ENCODE data around the gene CDKL5. TPM values are rescaled to one million over a fixed set of nuclear protein-coding genes. Genes with fewer than 3 reads are reported as not detected.
"Not testable (repeated sequence)": the region's sequence is repeated elsewhere in the genome, so short reads cannot be mapped to it uniquely, and the experiment has no call there.

Gene CDKL5
- total and polyA plus RNA-seq, 3 experiments from 2014 or later, result 1.2 to 2.6 (median 1.5) TPM

DNA sequence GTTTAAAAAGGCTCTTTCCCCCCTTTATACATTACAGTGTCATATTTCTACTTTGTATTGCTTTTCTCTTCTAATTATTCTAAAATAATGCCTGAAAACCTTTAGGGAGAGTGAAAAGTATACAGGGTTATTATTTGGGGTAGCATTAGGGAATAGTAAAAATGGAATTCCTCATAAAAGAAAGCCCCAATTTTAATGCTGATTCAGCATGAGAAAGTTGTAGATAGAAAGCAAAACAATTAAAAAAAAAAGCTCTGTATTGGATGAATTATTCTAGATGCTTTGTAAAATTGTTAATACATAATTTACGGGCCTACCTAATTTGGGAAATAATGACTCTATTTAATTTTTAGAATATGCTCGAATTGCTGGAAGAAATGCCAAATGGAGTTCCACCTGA, 154.1 kb downstream of the CDKL5 start:
- CTCF ChIA-PET, result no interaction called here
- H3K4me3 Mint-ChIP-seq, result no peak overlapping the region

DNA sequence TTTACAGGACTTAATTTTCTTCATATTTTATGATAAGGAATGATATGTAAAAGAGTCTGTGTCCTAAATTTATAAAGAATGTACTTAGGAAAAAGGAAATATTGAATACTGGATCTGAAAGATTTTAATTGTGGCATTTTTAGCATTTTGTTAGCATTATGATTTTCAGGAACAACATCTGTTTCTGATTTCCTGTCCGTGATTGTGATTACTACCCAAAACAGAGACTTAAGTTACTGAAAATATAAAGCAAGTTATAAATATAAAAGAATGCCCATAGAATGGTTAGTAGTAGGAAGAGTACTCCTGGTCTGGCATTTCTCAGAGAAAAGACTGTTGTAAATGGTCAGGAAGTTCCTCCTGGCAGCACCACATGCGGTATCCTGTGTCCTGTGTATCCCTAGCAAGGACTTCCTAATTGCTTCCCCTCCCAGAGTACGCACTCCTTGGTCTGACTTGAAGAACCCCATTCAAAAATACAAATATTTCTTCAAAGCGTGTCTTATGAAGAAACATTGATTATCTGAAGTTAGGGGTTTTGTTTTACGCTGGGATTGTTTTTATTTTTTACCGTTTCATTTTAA, 157.6 kb downstream of the CDKL5 start:
- DNase-seq, result no peak
- H3K36me3 Mint-ChIP-seq, result peaks cover 0 to 10% (median 0%) of the 10 kb centered on the region in 3 donors
- no peak overlapping the region for H3K4me3 ChIP-seq (ENCODE audit: low read length)
- no peaks in the 10 kb centered on the region for H3K9me3 Mint-ChIP-seq
- H3K27me3 ChIP-seq (ENCODE audit: insufficient read depth, low read length, poor library complexity, severe bottlenecking), result no peaks in the 10 kb centered on the region
- no peak overlapping the region for H3K27ac Mint-ChIP-seq
- H3K4me1 ChIP-seq (ENCODE audit: insufficient read depth, low read length), result no peaks in the 10 kb centered on the region
- POLR2A ChIA-PET, result no interaction called here
- no peaks in the 10 kb centered on the region for H3K36me3 ChIP-seq (ENCODE audit: insufficient read depth, low read length)
- no peaks in the 10 kb centered on the region for H3K4me1 Mint-ChIP-seq
- H3K27ac ChIP-seq (ENCODE audit: low read depth, low read length), result no peak overlapping the region
- no peaks in the 10 kb centered on the region for H3K27me3 Mint-ChIP-seq
- no peak overlapping the region for H3K4me3 Mint-ChIP-seq
- no peaks in the 10 kb centered on the region for H3K9me3 ChIP-seq (ENCODE audit: low read length)
- CTCF ChIA-PET, result no interaction called here

More for the DNA sequence above, 154.1 kb downstream of the CDKL5 start:
- Mint-ChIP-seq H3K9me3 (no peaks in the 10 kb centered on the region), H3K36me3 (peaks cover 0 to 10% (median 0%) of the 10 kb centered on the region in 3 donors), H3K4me1 (no peaks in the 10 kb centered on the region), H3K27ac (no peak overlapping the region), H3K27me3 (no peaks in the 10 kb centered on the region)
- POLR2A ChIA-PET, result no interaction called here
- H3K9me3 ChIP-seq (ENCODE audit: low read length), result no peaks in the 10 kb centered on the region
- H3K27me3 ChIP-seq (ENCODE audit: insufficient read depth, low read length, poor library complexity, severe bottlenecking), result no peaks in the 10 kb centered on the region
- no peaks in the 10 kb centered on the region for H3K4me1 ChIP-seq (ENCODE audit: insufficient read depth, low read length)
- no peaks in the 10 kb centered on the region for H3K36me3 ChIP-seq (ENCODE audit: insufficient read depth, low read length)
- no peak for DNase-seq
- H3K27ac ChIP-seq (ENCODE audit: low read depth, low read length), result no peak overlapping the region
- no peak overlapping the region for H3K4me3 ChIP-seq (ENCODE audit: low read length)

GRCh38 chrX:18589292-18589691, 163.9 kb downstream of the CDKL5 start:
- peaks cover 5 to 27% (median 8%) of the 10 kb centered on the region in 3 donors for H3K36me3 Mint-ChIP-seq
- H3K27me3 Mint-ChIP-seq; H3K4me1 Mint-ChIP-seq; POLR2A ChIA-PET; H3K27me3 ChIP-seq (ENCODE audit: insufficient read depth, low read length, poor library complexity, severe bottlenecking); H3K4me1 ChIP-seq (ENCODE audit: insufficient read depth, low read length); CTCF ChIA-PET; H3K4me3 ChIP-seq (ENCODE audit: low read length); H3K9me3 Mint-ChIP-seq; H3K36me3 ChIP-seq (ENCODE audit: insufficient read depth, low read length); H3K27ac ChIP-seq (ENCODE audit: low read depth, low read length); H3K27ac Mint-ChIP-seq; DNase-seq; H3K9me3 ChIP-seq (ENCODE audit: low read length); H3K4me3 Mint-ChIP-seq: not testable (repeated sequence)

DNA sequence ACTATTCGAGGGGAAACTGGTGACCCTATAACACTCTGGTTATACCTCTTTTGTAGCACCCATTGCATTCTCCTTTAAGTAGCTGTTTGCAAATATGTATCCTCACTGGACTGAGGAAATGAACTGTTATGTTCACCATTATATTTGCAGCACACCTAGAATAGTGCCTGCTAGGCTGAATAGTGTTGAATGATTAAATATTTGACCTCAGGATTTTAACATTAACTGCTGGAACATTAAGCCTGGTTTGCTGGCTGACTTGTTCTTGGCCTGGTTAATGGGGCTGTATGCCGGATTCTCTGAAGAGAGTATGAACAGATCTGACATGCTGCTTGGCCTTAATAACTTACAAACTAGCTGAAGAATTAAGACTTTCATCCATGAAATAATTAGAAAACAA, 166.4 kb downstream of the CDKL5 start:
- Mint-ChIP-seq H3K27ac (no peak overlapping the region), H3K36me3 (peaks cover 5 to 23% (median 8%) of the 10 kb centered on the region in 3 donors), H3K27me3 (no peaks in the 10 kb centered on the region), H3K9me3 (peaks cover 0 to 5% (median 0%) of the 10 kb centered on the region in 5 donors), H3K4me1 (no peaks in the 10 kb centered on the region), H3K4me3 (no peak overlapping the region)
- Histone ChIP-seq H3K27me3 (ENCODE audit: insufficient read depth, low read length, poor library complexity, severe bottlenecking) (no peaks in the 10 kb centered on the region), H3K9me3 (ENCODE audit: low read length) (no peaks in the 10 kb centered on the region), H3K4me1 (ENCODE audit: insufficient read depth, low read length) (no peaks in the 10 kb centered on the region), H3K27ac (ENCODE audit: low read depth, low read length) (no peak overlapping the region), H3K4me3 (ENCODE audit: low read length) (no peak overlapping the region), H3K36me3 (ENCODE audit: insufficient read depth, low read length) (no peaks in the 10 kb centered on the region)
- CTCF ChIA-PET, result no interaction called here
- POLR2A ChIA-PET, result no interaction called here
- no peak for DNase-seq

- Mint-ChIP-seq H3K9me3 (peaks cover 0 to 3% (median 0%) of the 10 kb centered on the region in 5 donors), H3K4me3 (no peak overlapping the region), H3K36me3 (peaks cover 5 to 22% (median 8%) of the 10 kb centered on the region in 3 donors), H3K27me3 (no peaks in the 10 kb centered on the region), H3K27ac (no peak overlapping the region), H3K4me1 (no peaks in the 10 kb centered on the region)
- H3K36me3 ChIP-seq (ENCODE audit: insufficient read depth, low read length), result no peaks in the 10 kb centered on the region
- CTCF ChIA-PET, result no interaction called here
- no peaks in the 10 kb centered on the region for H3K9me3 ChIP-seq (ENCODE audit: low read length)
- no peaks in the 10 kb centered on the region for H3K27me3 ChIP-seq (ENCODE audit: insufficient read depth, low read length, poor library complexity, severe bottlenecking)
- H3K4me1 ChIP-seq (ENCODE audit: insufficient read depth, low read length), result no peaks in the 10 kb centered on the region
- no peak overlapping the region for H3K4me3 ChIP-seq (ENCODE audit: low read length)
- DNase-seq, result no peak
- no peak overlapping the region for H3K27ac ChIP-seq (ENCODE audit: low read depth, low read length)
- POLR2A ChIA-PET, result no interaction called here
These were observed 168.7 kb downstream of the CDKL5 start for GRCh38 chrX:18594079-18594478.

DNA sequence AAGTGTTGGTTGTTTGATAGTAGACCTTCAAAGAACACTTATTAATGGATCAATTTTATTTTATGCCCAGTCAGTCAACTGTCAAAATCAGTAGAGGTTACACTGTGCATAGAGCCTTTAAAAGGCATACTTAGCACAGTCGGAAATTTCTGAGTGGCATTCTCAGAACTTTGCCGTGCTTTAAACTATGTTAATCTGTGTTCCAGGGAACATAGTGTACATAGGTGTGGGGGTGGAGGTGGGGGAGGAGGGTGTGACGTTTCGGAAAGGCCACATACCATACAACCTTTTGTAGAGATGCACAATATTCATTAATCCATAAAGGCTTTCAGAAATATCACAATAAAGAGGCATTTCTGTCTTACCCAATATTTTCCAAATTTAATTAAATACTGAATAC, 170.7 kb downstream of the CDKL5 start:
- Histone ChIP-seq H3K4me3 (ENCODE audit: low read length) (no peak overlapping the region), H3K27me3 (ENCODE audit: insufficient read depth, low read length, poor library complexity, severe bottlenecking) (no peaks in the 10 kb centered on the region), H3K4me1 (ENCODE audit: insufficient read depth, low read length) (no peaks in the 10 kb centered on the region), H3K36me3 (ENCODE audit: insufficient read depth, low read length) (no peaks in the 10 kb centered on the region), H3K9me3 (ENCODE audit: low read length) (no peaks in the 10 kb centered on the region), H3K27ac (ENCODE audit: low read depth, low read length) (no peak overlapping the region)
- Mint-ChIP-seq H3K27ac (no peak overlapping the region), H3K36me3 (peaks cover 3 to 22% (median 6%) of the 10 kb centered on the region in 3 donors), H3K9me3 (no peaks in the 10 kb centered on the region), H3K27me3 (no peaks in the 10 kb centered on the region), H3K4me1 (no peaks in the 10 kb centered on the region), H3K4me3 (no peak overlapping the region)
- POLR2A ChIA-PET, result no interaction called here
- DNase-seq, result no peak
- CTCF ChIA-PET, result no interaction called here

DNA sequence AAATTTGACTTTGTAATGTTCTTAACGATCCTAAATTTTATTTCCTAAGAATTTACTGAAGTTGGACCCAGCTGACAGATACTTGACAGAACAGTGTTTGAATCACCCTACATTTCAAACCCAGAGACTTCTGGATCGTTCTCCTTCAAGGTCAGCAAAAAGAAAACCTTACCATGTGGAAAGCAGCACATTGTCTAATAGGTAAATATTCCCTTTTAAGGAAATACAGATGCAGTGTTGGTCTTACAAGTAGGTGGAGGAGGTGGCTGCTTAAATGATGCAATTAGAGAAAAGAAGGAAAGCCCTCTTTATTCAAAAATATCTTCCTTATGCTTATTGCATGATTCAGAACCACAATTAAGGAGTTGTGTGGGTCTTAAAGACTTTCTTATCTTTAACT, 173.0 kb downstream of the CDKL5 start:
- ChIA-PET CTCF (no interaction called here), POLR2A (no interaction called here)
- peaks cover 0 to 3% of the 10 kb centered on the region in 2 donors for H3K27me3 Mint-ChIP-seq
- Histone ChIP-seq H3K9me3 (ENCODE audit: low read length) (no peaks in the 10 kb centered on the region), H3K4me3 (ENCODE audit: low read length) (no peak overlapping the region), H3K27me3 (ENCODE audit: insufficient read depth, low read length, poor library complexity, severe bottlenecking) (no peaks in the 10 kb centered on the region), H3K36me3 (ENCODE audit: insufficient read depth, low read length) (no peaks in the 10 kb centered on the region), H3K4me1 (ENCODE audit: insufficient read depth, low read length) (no peaks in the 10 kb centered on the region), H3K27ac (ENCODE audit: low read depth, low read length) (no peak overlapping the region)
- no peaks in the 10 kb centered on the region for H3K9me3 Mint-ChIP-seq
- H3K4me3 Mint-ChIP-seq, result no peak overlapping the region
- H3K4me1 Mint-ChIP-seq, result no peaks in the 10 kb centered on the region
- H3K36me3 Mint-ChIP-seq, result peaks cover 3 to 23% (median 6%) of the 10 kb centered on the region in 3 donors
- no peak for DNase-seq
- no peak overlapping the region for H3K27ac Mint-ChIP-seq

GRCh38 chrX:18607966-18608365, 182.6 kb downstream of the CDKL5 start:
- DNase-seq, result no peak
- no peak overlapping the region for H3K27ac ChIP-seq (ENCODE audit: low read depth, low read length)
- H3K9me3 Mint-ChIP-seq, result no peaks in the 10 kb centered on the region
- CTCF ChIA-PET, result no interaction called here
- H3K4me1 ChIP-seq (ENCODE audit: insufficient read depth, low read length), result no peaks in the 10 kb centered on the region
- no peaks in the 10 kb centered on the region for H3K4me1 Mint-ChIP-seq
- H3K4me3 ChIP-seq (ENCODE audit: low read length), result no peak overlapping the region
- no peaks in the 10 kb centered on the region for H3K36me3 ChIP-seq (ENCODE audit: insufficient read depth, low read length)
- no peak overlapping the region for H3K27ac Mint-ChIP-seq
- no peaks in the 10 kb centered on the region for H3K27me3 ChIP-seq (ENCODE audit: insufficient read depth, low read length, poor library complexity, severe bottlenecking)
- peaks cover 7 to 37% (median 8%) of the 10 kb centered on the region in 3 donors for H3K36me3 Mint-ChIP-seq
- no peaks in the 10 kb centered on the region for H3K9me3 ChIP-seq (ENCODE audit: low read length)
- H3K27me3 Mint-ChIP-seq, result peaks cover 0 to 1% of the 10 kb centered on the region in 2 donors
- H3K4me3 Mint-ChIP-seq, result no peak overlapping the region
- POLR2A ChIA-PET, result no interaction called here
